SK-N-SH (cell line): ENCODE measurements around the gene CTNNA3. TPM values are rescaled to one million over a fixed set of nuclear protein-coding genes. Genes with fewer than 3 reads are reported as not detected.

Experiments used
- CTCF ChIA-PET: fragments of 300-600, 350-600 bp; formaldehyde crosslinking; extraction: SDS; loops from one replicate; lab custom pipeline; 2021; lab: Yijun Ruan, JAX
- POLR2A ChIA-PET: fragments of 350-600 bp; sonication (Branson Sonifier 250); formaldehyde crosslinking; extraction: SDS; loops from one replicate; lab custom pipeline; 2020; ENCODE audit warnings: antibody characterized with exemption, inconsistent platforms; lab: Yijun Ruan, JAX
- DNase-seq: peaks from one replicate; pipeline ENCODE4 v3.0.0; 2012
- H2AFZ ChIP-seq: fragments of 200-600 bp; sonication (generic); 2 replicates; pipeline ENCODE4 v1.8.1; 2016; ENCODE audit warnings: antibody characterized with exemption, mild to moderate bottlenecking, low read depth
- H3F3A ChIP-seq: fragments of 200-600 bp; sonication (generic); replicated peaks from 2 replicates; pipeline ENCODE3; 2016; ENCODE audit warnings: antibody characterized with exemption, mild to moderate bottlenecking; ENCODE audit not compliant: insufficient read depth
- H3K27ac ChIP-seq, 2 experiments: fragments of 200-500 bp in 1 of 2; fragments of 200-600 bp in 1 of 2; sonication (Bioruptor generic) in 1 of 2; sonication (generic), shearing (Covaris generic) in 1 of 2; 2 replicates each; pipeline versions ENCODE4 v1.5.1 to v1.6.1; 2014 to 2016; ENCODE audit warnings: low read depth in 2 of 2, inconsistent platforms in 1 of 2, low read length in 1 of 2, mild to moderate bottlenecking in 1 of 2, mixed read lengths in 1 of 2
- H3K27me3 ChIP-seq: fragments of 200-600 bp; sonication (generic), shearing (Covaris generic); 2 replicates; pipeline ENCODE4 v1.6.1; 2016; ENCODE audit warnings: mixed run types; ENCODE audit not compliant: insufficient read depth
- H3K36me3 ChIP-seq, 2 experiments: fragments of 200-500 bp in 1 of 2; fragments of 200-600 bp in 1 of 2; sonication (Bioruptor generic) in 1 of 2; sonication (generic) in 1 of 2; replicated peaks in 1 of 2; 2 replicates each; pipeline versions ENCODE3 to v1.5.1; 2014 to 2016; ENCODE audit warnings: low read length in 1 of 2, mild to moderate bottlenecking in 1 of 2; ENCODE audit not compliant: insufficient read depth in 2 of 2, control insufficient read depth in 1 of 2
- H3K4me1 ChIP-seq, 2 experiments: fragments of 200-500 bp in 1 of 2; fragments of 200-600 bp in 1 of 2; sonication (Bioruptor generic) in 1 of 2; sonication (generic), shearing (Covaris generic) in 1 of 2; 2 replicates each; pipeline versions ENCODE4 v1.5.1 to v1.6.1; 2014 to 2016; ENCODE audit warnings: low read depth in 1 of 2, low read length in 1 of 2, mixed run types in 1 of 2; ENCODE audit not compliant: insufficient read depth in 2 of 2, control insufficient read depth in 1 of 2
- H3K4me2 ChIP-seq: fragments of 200-600 bp; sonication (generic), shearing (Covaris generic); 2 replicates; pipeline ENCODE4 v1.6.1; 2017; ENCODE audit warnings: mixed run types
- H3K4me3 ChIP-seq, 2 experiments: fragments of 200-500 bp in 1 of 2; fragments of 200-600 bp in 1 of 2; sonication (Bioruptor generic) in 1 of 2; sonication (generic), shearing (Covaris generic) in 1 of 2; 2 replicates each; pipeline versions ENCODE4 v1.5.1 to v1.8.1; 2014 to 2016; ENCODE audit warnings: low read depth in 2 of 2, inconsistent platforms in 1 of 2, low read length in 1 of 2, mild to moderate bottlenecking in 1 of 2, mixed read lengths in 1 of 2, moderate library complexity in 1 of 2
- H3K79me2 ChIP-seq: fragments of 200-600 bp; sonication (generic); 2 replicates; pipeline ENCODE4 v1.8.1; 2017; ENCODE audit warnings: mild to moderate bottlenecking; ENCODE audit not compliant: insufficient read depth
- H3K9ac ChIP-seq: fragments of 200-600 bp; sonication (generic); 2 replicates; pipeline ENCODE4 v1.6.1; 2017; ENCODE audit warnings: mixed run types
- H3K9me2 ChIP-seq: fragments of 200-600 bp; sonication (generic); 2 replicates; pipeline ENCODE4 v1.6.1; 2017; ENCODE audit warnings: mixed run types
- H3K9me3 ChIP-seq: fragments of 200-600 bp; sonication (generic); 2 replicates; pipeline ENCODE4 v1.6.1; 2017; ENCODE audit warnings: mixed run types, mild to moderate bottlenecking, moderate library complexity
- H4K20me1 ChIP-seq: fragments of 200-600 bp; sonication (generic); 2 replicates; pipeline ENCODE4 v1.6.1; 2017; ENCODE audit warnings: mild to moderate bottlenecking, mixed run types; ENCODE audit not compliant: insufficient read depth
- ELF1 ChIP-seq: IDR thresholded peaks from 2 replicates; pipeline ENCODE4 v1.4.0; 2012
- EP300 ChIP-seq, 2 experiments: IDR thresholded peaks; 2 replicates each; pipeline versions ENCODE4 v1.4.0 to v1.6.1; 2012; ENCODE audit warnings: borderline replicate concordance in 1 of 2, low read depth in 1 of 2, low read length in 1 of 2
- EZH2phosphoT487 ChIP-seq: fragments of 200-600 bp; sonication (generic); IDR thresholded peaks from 2 replicates; pipeline ENCODE4 v1.6.1; 2017; ENCODE audit warnings: low read depth, mixed run types, mild to moderate bottlenecking, antibody characterized with exemption, moderate library complexity, borderline replicate concordance
- FOSL2 ChIP-seq: IDR thresholded peaks from 2 replicates; pipeline ENCODE4 v1.4.0; 2012; ENCODE audit warnings: low read depth, mild to moderate bottlenecking, moderate library complexity, borderline replicate concordance
- FOXM1 ChIP-seq: IDR thresholded peaks from 2 replicates; pipeline ENCODE4 v1.4.0; 2012; ENCODE audit warnings: low read depth, mild to moderate bottlenecking
- GABPA ChIP-seq: IDR thresholded peaks from 2 replicates; pipeline ENCODE4 v1.4.0; 2012; ENCODE audit warnings: low read depth, mild to moderate bottlenecking
- GATA2 ChIP-seq: sonication (generic); formaldehyde crosslinking; IDR thresholded peaks from 2 replicates; pipeline ENCODE4 v1.5.0; 2020; ENCODE audit warnings: mild to moderate bottlenecking, missing genetic modification reagents
- JUND ChIP-seq: IDR thresholded peaks from 2 replicates; pipeline ENCODE4 v1.4.0; 2012
- NFIC ChIP-seq: IDR thresholded peaks from 2 replicates; pipeline ENCODE4 v1.4.0; 2012; ENCODE audit warnings: borderline replicate concordance
- NRF1 ChIP-seq: IDR thresholded peaks from 2 replicates; pipeline ENCODE4 v1.6.1; 2012; ENCODE audit warnings: low read depth, mild to moderate bottlenecking, low read length
- POLR2AphosphoS5 ChIP-seq: IDR thresholded peaks from 2 replicates; pipeline ENCODE4 v1.6.1; 2012; ENCODE audit warnings: low read depth, low read length
- RXRA ChIP-seq: IDR thresholded peaks from 2 replicates; pipeline ENCODE4 v1.4.0; 2012; ENCODE audit warnings: low read depth, mild to moderate bottlenecking, borderline replicate concordance
- TCF12 ChIP-seq: IDR thresholded peaks from 2 replicates; pipeline ENCODE4 v1.4.0; 2012
- TEAD4 ChIP-seq: IDR thresholded peaks from 2 replicates; pipeline ENCODE4 v1.4.0; 2012; ENCODE audit warnings: mild to moderate bottlenecking, borderline replicate concordance; ENCODE audit not compliant: insufficient read depth
- WGBS: methylation state at CpG from one replicate; pipeline ENCODE4 v1.1.6; 2017; ENCODE audit warnings: low lambda C conversion rate; 5-methylcytosine and 5-hydroxymethylcytosine counted together
- polyA plus RNA-seq, 3 experiments: library from polyadenylated mRNA; depleted of rRNA; stranded (reverse); fragments of >200 nt; gene quantifications; 2 replicates each; pipeline ENCODE4 v1.2.3, GENCODE V29; 2012
- TF ChIP-seq, protein P1 (sequence below): IDR thresholded peaks from 2 replicates; pipeline ENCODE4 v1.4.0; 2012; ENCODE audit warnings: low read depth, borderline replicate concordance
- TF ChIP-seq, protein P2 (sequence below): IDR thresholded peaks from 2 replicates; pipeline ENCODE4 v1.4.0; 2012; ENCODE audit warnings: low read depth
- TF ChIP-seq, protein P3 (sequence below): fragments of 200-600 bp; sonication (generic); IDR thresholded peaks from 2 replicates; pipeline ENCODE4 v1.6.1; 2017; ENCODE audit warnings: antibody characterized with exemption, mild to moderate bottlenecking, moderate library complexity

The CTNNA3 gene
- polyA plus RNA-seq, 1 of the 3 experiments (the other 2 are of a cell fraction): not detected

DNA sequence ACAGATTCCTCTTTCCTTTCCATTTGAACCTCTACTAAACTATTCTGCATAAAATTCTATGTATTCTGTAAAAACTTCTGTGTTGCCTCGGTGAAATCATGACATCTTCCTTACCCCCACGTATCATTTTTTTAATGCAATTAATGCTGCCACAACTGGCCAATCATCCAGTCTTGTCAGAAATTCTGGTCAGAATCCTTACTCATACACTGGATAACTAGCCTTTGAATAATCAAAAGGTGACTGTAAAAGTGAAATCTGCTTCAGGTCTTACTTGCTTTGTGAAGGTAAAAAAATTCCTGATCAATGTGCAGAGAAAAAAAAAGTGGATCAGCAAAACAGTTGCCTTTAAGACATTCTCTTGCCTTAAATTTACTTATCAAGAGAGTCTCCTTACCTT is 859.2 kb downstream of the CTNNA3 start:
- 5% methylated on average over 2 of the region's 2 CpGs for WGBS
- ChIA-PET CTCF (no interaction called here), POLR2A (no interaction called here)
- Histone ChIP-seq H3K36me3 (no peaks in the 10 kb centered on the region), H3K27me3 (no peaks in the 10 kb centered on the region), H3K9ac (no peak overlapping the region), H3K9me3 (no peaks in the 10 kb centered on the region), H3K4me2 (no peak overlapping the region), H4K20me1 (no peaks in the 10 kb centered on the region), H3K27ac (no peak overlapping the region), H2AFZ (no peak overlapping the region), H3K4me3 (no peak overlapping the region), H3F3A (no peaks in the 10 kb centered on the region), H3K4me1 (peaks cover 0 to 13% of the 10 kb centered on the region in 2 experiments; a peak in 1 of 4 replicates), H3K79me2 (no peaks in the 10 kb centered on the region), H3K9me2 (no peaks in the 10 kb centered on the region)
- no peak for TF ChIP-seq GATA2 (CRISPR knock-in tag)
- DNase-seq: no peak

DNA sequence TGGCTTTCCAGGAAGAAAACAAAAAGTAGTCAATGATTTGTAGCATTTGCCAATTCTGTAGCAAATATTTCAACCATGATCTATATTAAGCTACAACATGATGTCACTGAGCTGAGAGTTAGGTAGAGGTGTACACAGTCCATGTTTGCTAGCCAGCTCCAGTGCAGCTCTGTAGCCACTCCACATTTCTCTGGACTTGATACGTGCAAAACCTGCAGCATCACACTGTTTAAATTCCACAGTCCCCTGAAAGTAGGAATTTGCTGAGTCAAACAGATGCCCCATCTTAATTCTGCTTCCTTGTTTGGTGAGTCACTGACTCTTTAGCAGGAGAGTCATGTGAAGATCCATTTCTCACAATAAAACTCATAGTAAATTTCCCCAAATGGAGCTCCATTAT is 859.9 kb downstream of the CTNNA3 start:
- H4K20me1 ChIP-seq: no peaks in the 10 kb centered on the region
- H3F3A ChIP-seq: no peaks in the 10 kb centered on the region
- ChIA-PET POLR2A (no interaction called here), CTCF (no interaction called here)
- H3K27me3 ChIP-seq: no peaks in the 10 kb centered on the region
- no peaks in the 10 kb centered on the region for H3K9me3 ChIP-seq
- 0 out of 2 replicates have a peak overlapping the region, but pooled peaks have one; percentile 7 for H2AFZ ChIP-seq
- no peaks in the 10 kb centered on the region for H3K36me3 ChIP-seq
- H3K4me2 ChIP-seq: peak overlapping the region; percentile 44; the same call in 1 of the 2 replicates
- H3K4me3 ChIP-seq: no peak overlapping the region
- H3K79me2 ChIP-seq: no peaks in the 10 kb centered on the region
- H3K4me1 ChIP-seq: peaks cover 0 to 13% of the 10 kb centered on the region in 2 experiments; a peak in 1 of 4 replicates
- no peak overlapping the region for H3K9ac ChIP-seq
- H3K27ac ChIP-seq: no peak overlapping the region
- no peak for DNase-seq
- 14% methylated on average over 1 of the region's 1 CpG for WGBS
- no peaks in the 10 kb centered on the region for H3K9me2 ChIP-seq
- TF ChIP-seq, protein P1, sequence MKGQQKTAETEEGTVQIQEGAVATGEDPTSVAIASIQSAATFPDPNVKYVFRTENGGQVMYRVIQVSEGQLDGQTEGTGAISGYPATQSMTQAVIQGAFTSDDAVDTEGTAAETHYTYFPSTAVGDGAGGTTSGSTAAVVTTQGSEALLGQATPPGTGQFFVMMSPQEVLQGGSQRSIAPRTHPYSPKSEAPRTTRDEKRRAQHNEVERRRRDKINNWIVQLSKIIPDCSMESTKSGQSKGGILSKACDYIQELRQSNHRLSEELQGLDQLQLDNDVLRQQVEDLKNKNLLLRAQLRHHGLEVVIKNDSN: no peak
- TF ChIP-seq, protein P2, sequence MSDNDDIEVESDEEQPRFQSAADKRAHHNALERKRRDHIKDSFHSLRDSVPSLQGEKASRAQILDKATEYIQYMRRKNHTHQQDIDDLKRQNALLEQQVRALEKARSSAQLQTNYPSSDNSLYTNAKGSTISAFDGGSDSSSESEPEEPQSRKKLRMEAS: no peak
- TF ChIP-seq ELF1 (peak; percentile 52; the same call in 1 of the 2 replicates), FOSL2 (peak; percentile 77), RXRA (no peak), GABPA (no peak), NRF1 (no peak), JUND (peak; percentile 44), EP300 (IDR thresholded peaks at IDR 0.05; ENCODE audit: borderline replicate concordance in 1 of 2, low read depth in 1 of 2, low read length in 1 of 2) (peak in 1 of 2 experiments; percentile 24; a peak in 1 of 4 replicates), NFIC (no peak), EZH2phosphoT487 (no peak), TEAD4 (0 out of 2 replicates have a peak, but pooled peaks have one; percentile 18), POLR2AphosphoS5 (no peak), TCF12 (peak; percentile 51), FOXM1 (no peak)
- TF ChIP-seq, protein P3, sequence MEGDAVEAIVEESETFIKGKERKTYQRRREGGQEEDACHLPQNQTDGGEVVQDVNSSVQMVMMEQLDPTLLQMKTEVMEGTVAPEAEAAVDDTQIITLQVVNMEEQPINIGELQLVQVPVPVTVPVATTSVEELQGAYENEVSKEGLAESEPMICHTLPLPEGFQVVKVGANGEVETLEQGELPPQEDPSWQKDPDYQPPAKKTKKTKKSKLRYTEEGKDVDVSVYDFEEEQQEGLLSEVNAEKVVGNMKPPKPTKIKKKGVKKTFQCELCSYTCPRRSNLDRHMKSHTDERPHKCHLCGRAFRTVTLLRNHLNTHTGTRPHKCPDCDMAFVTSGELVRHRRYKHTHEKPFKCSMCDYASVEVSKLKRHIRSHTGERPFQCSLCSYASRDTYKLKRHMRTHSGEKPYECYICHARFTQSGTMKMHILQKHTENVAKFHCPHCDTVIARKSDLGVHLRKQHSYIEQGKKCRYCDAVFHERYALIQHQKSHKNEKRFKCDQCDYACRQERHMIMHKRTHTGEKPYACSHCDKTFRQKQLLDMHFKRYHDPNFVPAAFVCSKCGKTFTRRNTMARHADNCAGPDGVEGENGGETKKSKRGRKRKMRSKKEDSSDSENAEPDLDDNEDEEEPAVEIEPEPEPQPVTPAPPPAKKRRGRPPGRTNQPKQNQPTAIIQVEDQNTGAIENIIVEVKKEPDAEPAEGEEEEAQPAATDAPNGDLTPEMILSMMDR: no peak
- TF ChIP-seq, all 33 proteins: peak for 6
